Naive B cell (primary cell): ENCODE measurements around the gene TOR4A. TPM values are rescaled to one million over a fixed set of nuclear protein-coding genes. Genes with fewer than 3 reads are reported as not detected.

Experiments
- ATAC-seq, 2 donors: fragments of 150-1000 bp; cut with Tn5 transposase; 2 replicates each; pipeline ENCODE4 v1.10.0; 2021; ENCODE audit warnings: low read depth in 2 of 2, mild to moderate bottlenecking in 2 of 2, moderate library complexity in 2 of 2
- DNase-seq: peaks from one replicate; pipeline ENCODE4 v3.0.0; 2022
- H3K27ac Mint-ChIP-seq, 6 donors: one replicate each; pipeline ENCODE4 v1.8.0; 2020 to 2022; ENCODE audit warnings: mild to moderate bottlenecking in 6 of 6, mixed read lengths in 6 of 6, moderate library complexity in 5 of 6, inconsistent platforms in 2 of 6
- H3K27me3 Mint-ChIP-seq, 3 donors: one replicate each; pipeline ENCODE4 v1.8.0; 2021 to 2022; ENCODE audit warnings: mixed read lengths in 3 of 3, mild to moderate bottlenecking in 1 of 3
- H3K36me3 Mint-ChIP-seq, 2 donors: one replicate each; pipeline ENCODE4 v1.8.0; 2020 to 2022; ENCODE audit warnings: mixed read lengths in 2 of 2, inconsistent platforms in 1 of 2, mild to moderate bottlenecking in 1 of 2
- H3K4me1 Mint-ChIP-seq, 3 donors: one replicate each; pipeline ENCODE4 v1.8.0; 2020 to 2022; ENCODE audit warnings: mixed read lengths in 3 of 3, inconsistent platforms in 1 of 3, mild to moderate bottlenecking in 1 of 3, moderate library complexity in 1 of 3
- H3K4me3 Mint-ChIP-seq, 8 donors: one replicate each; pipeline ENCODE4 v1.8.0; 2020 to 2022; ENCODE audit warnings: mild to moderate bottlenecking in 8 of 8, mixed read lengths in 8 of 8, moderate library complexity in 8 of 8, inconsistent platforms in 2 of 8
- H3K9me3 Mint-ChIP-seq, 7 donors: one replicate each; pipeline ENCODE4 v1.8.0; 2020 to 2022; ENCODE audit warnings: mixed read lengths in 7 of 7, mild to moderate bottlenecking in 5 of 7, inconsistent platforms in 2 of 7, moderate library complexity in 1 of 7
- polyA plus RNA-seq, 6 donors: library from polyadenylated mRNA; unstranded; fragments of 300-500 nt; fragmentation: Illumina TruSeq; gene quantifications; one replicate each; pipeline ENCODE4 v1.2.3, GENCODE V29; 2021; ENCODE audit warnings: low read depth in 6 of 6

TOR4A gene
- polyA plus RNA-seq, 6 donors from 2014 or later, result 2.4 to 6.2 (median 4.1) TPM

- Mint-ChIP-seq H3K27ac (no peak overlapping the region), H3K36me3 (peaks cover 5 to 8% of the 10 kb centered on the region in 2 donors), H3K27me3 (no peaks in the 10 kb centered on the region), H3K4me1 (peaks cover 23 to 28% (median 26%) of the 10 kb centered on the region in 3 donors), H3K4me3 (no peak overlapping the region), H3K9me3 (peaks cover 0 to 2% (median 0%) of the 10 kb centered on the region in 7 donors)
- no peak for ATAC-seq
- no peak for DNase-seq
Measured at GRCh38 chr9:137266162-137266527, 11.4 kb upstream of the TOR4A start.

GRCh38 chr9:137266585-137267453, 10.7 kb upstream of the TOR4A start:
- Mint-ChIP-seq H3K36me3 (peaks cover 5 to 8% of the 10 kb centered on the region in 2 donors), H3K4me3 (no peak overlapping the region)
- ATAC-seq, result no peak

GRCh38 chr9:137267933-137268355, 9.6 kb upstream of the TOR4A start:
- peaks cover 5 to 8% of the 10 kb centered on the region in 2 donors for H3K36me3 Mint-ChIP-seq
- H3K4me1 Mint-ChIP-seq, result peaks cover 24 to 32% (median 26%) of the 10 kb centered on the region in 3 donors
- H3K27ac Mint-ChIP-seq, result peak overlapping the region; percentile 20 to 84 (median 58)
- ATAC-seq, result peak; percentile 33 to 36
- H3K27me3 Mint-ChIP-seq, result no peaks in the 10 kb centered on the region
- no peaks in the 10 kb centered on the region for H3K9me3 Mint-ChIP-seq
- H3K4me3 Mint-ChIP-seq, result peak overlapping the region in 7 of 8 donors; percentile 29 to 61 (median 51)
- no peak for DNase-seq

More at GRCh38 chr9:137266585-137267453, 10.7 kb upstream of the TOR4A start:
- H3K27ac Mint-ChIP-seq, result no peak overlapping the region
- peaks cover 0 to under 1% (median 0%) of the 10 kb centered on the region in 7 donors for H3K9me3 Mint-ChIP-seq
- peaks cover 25 to 32% (median 26%) of the 10 kb centered on the region in 3 donors for H3K4me1 Mint-ChIP-seq
- H3K27me3 Mint-ChIP-seq, result no peaks in the 10 kb centered on the region
- DNase-seq, result no peak

- peak in 1 of 2 donors; percentile 15 for ATAC-seq
- H3K4me3 Mint-ChIP-seq, result peak overlapping the region in 6 of 8 donors; percentile 27 to 61 (median 53)
- peaks cover 5 to 8% of the 10 kb centered on the region in 2 donors for H3K36me3 Mint-ChIP-seq
Measured at GRCh38 chr9:137268538-137269201, 8.9 kb upstream of the TOR4A start.

GRCh38 chr9:137269231-137269772, 8.2 kb upstream of the TOR4A start:
- H3K36me3 Mint-ChIP-seq, result peaks cover 5 to 8% of the 10 kb centered on the region in 2 donors
- H3K4me3 Mint-ChIP-seq, result peak overlapping the region in 6 of 8 donors; percentile 27 to 59 (median 48)
- H3K9me3 Mint-ChIP-seq, result no peaks in the 10 kb centered on the region
- H3K27ac Mint-ChIP-seq, result peak overlapping the region in 2 of 6 donors; percentile 10 to 50
- ATAC-seq (peak; percentile 36 to 67), DNase-seq (no peak)
- H3K27me3 Mint-ChIP-seq, result no peaks in the 10 kb centered on the region
- H3K4me1 Mint-ChIP-seq, result peaks cover 21 to 27% (median 27%) of the 10 kb centered on the region in 3 donors

More at GRCh38 chr9:137268538-137269201, 8.9 kb upstream of the TOR4A start:
- no peaks in the 10 kb centered on the region for H3K27me3 Mint-ChIP-seq
- H3K4me1 Mint-ChIP-seq, result peaks cover 21 to 29% (median 26%) of the 10 kb centered on the region in 3 donors
- peak overlapping the region in 4 of 6 donors; percentile 31 to 68 (median 46) for H3K27ac Mint-ChIP-seq
- no peak for DNase-seq
- H3K9me3 Mint-ChIP-seq, result no peaks in the 10 kb centered on the region

GRCh38 chr9:137270929-137271695, 6.4 kb upstream of the TOR4A start:
- Mint-ChIP-seq H3K27me3 (no peaks in the 10 kb centered on the region), H3K27ac (peak overlapping the region in 1 of 6 donors; percentile 44), H3K4me1 (peaks cover 36 to 44% (median 44%) of the 10 kb centered on the region in 3 donors), H3K36me3 (peaks cover 5 to 8% of the 10 kb centered on the region in 2 donors), H3K4me3 (peak overlapping the region in 1 of 8 donors; percentile 16), H3K9me3 (no peaks in the 10 kb centered on the region)
- ATAC-seq (no peak), DNase-seq (no peak)

GRCh38 chr9:137271696-137272076, 5.8 kb upstream of the TOR4A start:
- Mint-ChIP-seq H3K27ac (peak overlapping the region in 1 of 6 donors; percentile 44), H3K36me3 (peaks cover 5 to 8% of the 10 kb centered on the region in 2 donors), H3K4me3 (no peak overlapping the region), H3K9me3 (no peaks in the 10 kb centered on the region), H3K27me3 (no peaks in the 10 kb centered on the region), H3K4me1 (peaks cover 38 to 48% (median 47%) of the 10 kb centered on the region in 3 donors)
- no peak for ATAC-seq
- no peak for DNase-seq

GRCh38 chr9:137272241-137273094, 5.1 kb upstream of the TOR4A start:
- H3K4me1 Mint-ChIP-seq, result peaks cover 44 to 56% (median 49%) of the 10 kb centered on the region in 3 donors
- H3K36me3 Mint-ChIP-seq, result peaks cover 5 to 8% of the 10 kb centered on the region in 2 donors
- no peaks in the 10 kb centered on the region for H3K27me3 Mint-ChIP-seq
- no peak for DNase-seq
- H3K4me3 Mint-ChIP-seq, result no peak overlapping the region
- no peaks in the 10 kb centered on the region for H3K9me3 Mint-ChIP-seq
- no peak overlapping the region for H3K27ac Mint-ChIP-seq
- ATAC-seq, result no peak

GRCh38 chr9:137273095-137273490, 4.4 kb upstream of the TOR4A start:
- Mint-ChIP-seq H3K27ac (no peak overlapping the region), H3K4me1 (peaks cover 43 to 55% (median 43%) of the 10 kb centered on the region in 3 donors), H3K4me3 (no peak overlapping the region), H3K36me3 (peaks cover 5 to 8% of the 10 kb centered on the region in 2 donors), H3K27me3 (no peaks in the 10 kb centered on the region), H3K9me3 (no peaks in the 10 kb centered on the region)
- no peak for ATAC-seq
- DNase-seq, result no peak

- no peak for ATAC-seq
- peaks cover 2 to 3% of the 10 kb centered on the region in 2 donors for H3K36me3 Mint-ChIP-seq
- H3K27me3 Mint-ChIP-seq, result no peaks in the 10 kb centered on the region
- peaks cover 36 to 50% (median 39%) of the 10 kb centered on the region in 3 donors for H3K4me1 Mint-ChIP-seq
- H3K9me3 Mint-ChIP-seq, result no peaks in the 10 kb centered on the region
- no peak for DNase-seq
- peak overlapping the region in 1 of 6 donors; percentile 85 for H3K27ac Mint-ChIP-seq
- H3K4me3 Mint-ChIP-seq, result peak overlapping the region in 2 of 8 donors; percentile 58 to 85
Measured at GRCh38 chr9:137273611-137274320, 3.8 kb upstream of the TOR4A start.

GRCh38 chr9:137275203-137275587, 2.3 kb upstream of the TOR4A start:
- H3K27ac Mint-ChIP-seq, result peak overlapping the region in 4 of 6 donors; percentile 22 to 94 (median 86)
- H3K27me3 Mint-ChIP-seq, result no peaks in the 10 kb centered on the region
- no peaks in the 10 kb centered on the region for H3K36me3 Mint-ChIP-seq
- DNase-seq (no peak), ATAC-seq (no peak)
- no peaks in the 10 kb centered on the region for H3K9me3 Mint-ChIP-seq
- H3K4me1 Mint-ChIP-seq, result peaks cover 27 to 42% (median 32%) of the 10 kb centered on the region in 3 donors
- peak overlapping the region in 6 of 8 donors; percentile 37 to 90 (median 66) for H3K4me3 Mint-ChIP-seq
